Mammary epithelial cell (primary cell): ENCODE results near the gene AKNA.

Experiments
- EZH2 ChIP-seq: IDR thresholded peaks from 2 replicates; pipeline ENCODE4 v1.6.1; 2012; ENCODE audit warnings: low read length, inconsistent platforms, borderline replicate concordance
- TF ChIP-seq, protein P1 (sequence below), 2 donors: IDR thresholded peaks in 1 of 2; conservative IDR thresholded peaks in 1 of 2; 2 replicates each; pipeline ENCODE4 v1.5.1; 2011 to 2012; ENCODE audit warnings: inconsistent platforms in 2 of 2, low read length in 2 of 2, mild to moderate bottlenecking in 2 of 2, control low read depth in 1 of 2, low read depth in 1 of 2; ENCODE audit not compliant: insufficient read depth in 1 of 2; ENCODE audit errors: extremely low read depth in 1 of 2

- TF ChIP-seq EZH2: no peak
- TF ChIP-seq, protein P1, sequence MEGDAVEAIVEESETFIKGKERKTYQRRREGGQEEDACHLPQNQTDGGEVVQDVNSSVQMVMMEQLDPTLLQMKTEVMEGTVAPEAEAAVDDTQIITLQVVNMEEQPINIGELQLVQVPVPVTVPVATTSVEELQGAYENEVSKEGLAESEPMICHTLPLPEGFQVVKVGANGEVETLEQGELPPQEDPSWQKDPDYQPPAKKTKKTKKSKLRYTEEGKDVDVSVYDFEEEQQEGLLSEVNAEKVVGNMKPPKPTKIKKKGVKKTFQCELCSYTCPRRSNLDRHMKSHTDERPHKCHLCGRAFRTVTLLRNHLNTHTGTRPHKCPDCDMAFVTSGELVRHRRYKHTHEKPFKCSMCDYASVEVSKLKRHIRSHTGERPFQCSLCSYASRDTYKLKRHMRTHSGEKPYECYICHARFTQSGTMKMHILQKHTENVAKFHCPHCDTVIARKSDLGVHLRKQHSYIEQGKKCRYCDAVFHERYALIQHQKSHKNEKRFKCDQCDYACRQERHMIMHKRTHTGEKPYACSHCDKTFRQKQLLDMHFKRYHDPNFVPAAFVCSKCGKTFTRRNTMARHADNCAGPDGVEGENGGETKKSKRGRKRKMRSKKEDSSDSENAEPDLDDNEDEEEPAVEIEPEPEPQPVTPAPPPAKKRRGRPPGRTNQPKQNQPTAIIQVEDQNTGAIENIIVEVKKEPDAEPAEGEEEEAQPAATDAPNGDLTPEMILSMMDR (conservative IDR thresholded peaks at IDR 0.05 in 1 of 2, IDR thresholded peaks at IDR 0.05 in 1 of 2; ENCODE audit: extremely low read depth in 1 of 2, insufficient read depth in 1 of 2, low read depth in 1 of 2, low read length in 2 of 2): no peak
Measured at GRCh38 chr9:114430457-114430856, 42.7 kb upstream of the AKNA start.
